ENCODE data around the gene DHX8.
"Not testable (repeated sequence)": the region's sequence is repeated elsewhere in the genome, so short reads cannot be mapped to it uniquely, and the experiment has no call there.

Gene DHX8

DNA sequence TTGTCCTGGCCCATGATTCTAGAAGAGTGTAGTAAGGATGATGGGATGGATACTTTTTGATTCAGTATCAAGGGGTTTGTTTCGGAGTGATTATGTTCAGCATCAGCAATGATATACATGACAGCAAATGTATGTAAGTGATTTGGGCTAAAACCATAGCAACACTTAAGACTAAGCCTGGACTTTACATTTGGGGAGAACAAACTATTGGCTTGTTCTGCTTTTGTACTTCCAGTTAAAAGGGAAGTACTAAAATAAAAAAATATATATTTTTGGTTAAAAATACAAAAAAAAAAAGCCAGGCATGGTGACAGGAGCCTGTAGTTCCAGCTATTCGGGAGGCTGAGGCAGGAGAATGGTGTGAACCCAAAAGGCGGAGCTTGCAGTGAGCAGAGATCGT, 20.5 kb upstream of the DHX8 start:
- no peak for DNase-seq

DNA sequence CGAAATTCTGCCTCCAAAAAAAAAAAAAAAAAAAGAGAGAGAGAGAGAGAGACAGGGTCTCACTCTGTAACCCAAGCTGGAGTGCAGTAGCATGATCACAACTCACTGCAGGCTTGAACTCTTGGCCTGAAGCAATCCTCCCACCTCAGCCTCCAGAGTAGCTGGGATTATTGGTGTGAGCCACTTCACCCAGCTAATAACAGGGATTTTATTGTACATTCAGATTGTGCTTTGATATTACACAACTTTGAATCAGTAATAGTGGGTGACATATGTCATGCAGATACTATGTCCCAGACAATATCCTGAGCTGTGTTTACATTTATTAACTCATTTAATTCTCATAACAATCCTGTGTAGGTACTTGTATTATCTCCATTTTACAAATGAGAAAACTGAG, 19.7 kb upstream of the DHX8 start:
- no peak for DNase-seq

DNA sequence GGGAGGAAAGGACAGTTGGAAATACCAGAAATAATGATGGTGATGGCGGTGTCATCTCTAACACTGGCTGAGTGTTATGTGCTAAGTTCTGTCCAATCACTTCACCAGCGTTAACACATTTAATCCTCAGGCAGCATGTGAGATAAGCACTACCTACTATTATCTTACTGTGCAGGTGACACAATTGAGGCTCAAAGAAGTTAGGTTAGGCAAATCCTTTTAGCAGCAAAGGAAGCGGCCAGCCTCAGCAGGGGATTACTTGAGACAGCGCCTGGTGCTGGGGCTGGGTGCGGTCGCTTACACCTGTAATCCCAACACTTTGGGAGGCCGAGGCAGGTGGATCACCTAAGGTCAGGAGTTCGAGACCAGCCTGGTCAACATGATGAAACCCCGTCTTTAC, 18.7 kb upstream of the DHX8 start:
- no peak for DNase-seq

DNA sequence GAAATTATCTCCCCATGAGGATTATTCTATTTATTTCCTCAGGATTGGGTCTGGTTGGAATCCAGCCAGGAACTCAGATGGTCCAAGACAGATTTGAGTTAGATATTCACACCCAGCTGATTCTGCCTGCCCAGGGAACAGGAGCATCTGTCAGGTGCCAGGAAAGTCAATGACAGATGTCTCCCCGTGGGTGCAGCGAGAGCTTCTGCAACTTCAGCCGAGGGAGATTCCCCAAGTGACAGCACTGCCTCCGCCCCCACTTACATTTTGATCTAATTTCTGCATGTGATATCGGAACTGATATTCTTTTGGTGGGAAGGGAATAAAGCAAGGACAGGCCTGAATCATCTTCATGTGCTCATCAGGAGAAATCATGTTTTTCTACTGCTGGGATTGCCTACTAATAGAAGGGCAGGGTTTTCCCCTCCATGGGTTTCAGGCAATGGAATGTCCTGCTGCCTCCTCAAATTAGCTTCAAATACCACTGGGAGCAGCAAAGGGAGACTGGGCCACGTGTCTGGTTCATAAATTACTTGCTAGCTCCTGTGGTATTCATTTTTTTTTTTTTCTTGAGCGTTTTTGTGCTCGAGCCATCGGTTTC, 15.7 kb upstream of the DHX8 start:
- DNase-seq, result no peak

DNA sequence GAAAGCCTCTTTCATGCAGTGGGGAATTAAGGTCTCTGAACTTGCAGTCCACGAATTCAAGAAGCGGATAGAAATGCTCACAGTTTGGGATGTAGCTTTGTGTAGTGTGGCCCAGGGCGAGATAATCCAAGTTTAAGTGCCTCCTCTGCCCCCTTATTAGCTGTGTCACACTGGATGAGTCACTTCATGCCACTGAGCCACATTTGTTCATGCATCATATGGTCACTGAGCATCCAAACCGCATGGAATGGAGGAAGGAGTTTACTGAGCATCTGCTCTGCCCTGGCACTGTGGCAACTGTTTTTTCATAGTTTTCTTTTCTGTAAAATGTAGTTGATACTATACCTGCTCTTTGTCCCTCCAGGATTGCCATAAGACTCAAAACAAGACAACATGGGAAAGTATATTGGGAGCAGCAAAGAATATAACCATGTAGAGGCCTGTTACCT, 15.1 kb upstream of the DHX8 start:
- no peak for DNase-seq

DNA sequence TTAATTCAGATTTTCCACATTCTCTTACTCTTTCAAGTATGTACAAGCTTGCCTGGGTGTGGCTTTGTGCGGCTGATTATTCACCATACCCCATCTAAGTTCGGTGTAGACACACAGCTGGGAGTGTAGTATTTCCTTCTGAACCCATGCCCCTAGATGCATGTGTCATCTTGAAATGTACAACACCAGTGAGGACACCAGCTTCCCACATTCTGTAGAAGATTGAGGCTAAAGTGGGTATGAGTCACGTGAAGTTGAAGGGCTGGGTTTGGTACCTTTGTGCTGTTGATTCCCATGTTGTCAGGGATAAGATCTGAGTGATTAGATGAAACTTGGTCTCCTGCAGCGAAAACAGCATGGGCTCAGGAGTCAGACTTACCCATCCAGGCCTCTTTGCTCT, 14.6 kb upstream of the DHX8 start:
- DNase-seq, result no peak

DNA sequence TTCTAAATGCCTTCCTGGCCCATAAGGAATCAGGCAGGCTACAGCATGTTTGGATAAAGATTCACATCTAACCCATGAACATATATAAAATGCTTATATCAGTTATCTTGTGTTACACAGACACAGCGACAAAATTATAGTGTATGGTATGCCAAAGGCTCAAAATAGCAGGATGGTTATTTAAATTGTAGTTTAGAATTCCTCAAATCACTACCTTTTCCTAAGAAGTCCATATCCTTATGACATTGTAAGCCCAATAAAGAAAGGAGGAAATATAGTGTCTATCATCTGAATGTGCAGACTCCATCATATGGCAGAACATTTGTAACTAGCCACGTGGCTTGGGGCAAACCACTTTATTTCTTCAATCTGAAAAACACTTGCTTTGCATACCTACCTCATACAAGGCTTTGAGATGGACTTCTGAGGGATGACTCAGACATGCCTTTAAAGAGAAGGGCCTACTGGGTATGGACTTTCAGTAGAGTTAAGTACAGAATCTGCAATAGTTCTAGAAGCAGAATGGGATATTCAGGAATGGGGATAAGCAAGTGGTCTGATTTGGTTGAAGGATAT, 12.1 kb upstream of the DHX8 start:
- no peak for DNase-seq

DNA sequence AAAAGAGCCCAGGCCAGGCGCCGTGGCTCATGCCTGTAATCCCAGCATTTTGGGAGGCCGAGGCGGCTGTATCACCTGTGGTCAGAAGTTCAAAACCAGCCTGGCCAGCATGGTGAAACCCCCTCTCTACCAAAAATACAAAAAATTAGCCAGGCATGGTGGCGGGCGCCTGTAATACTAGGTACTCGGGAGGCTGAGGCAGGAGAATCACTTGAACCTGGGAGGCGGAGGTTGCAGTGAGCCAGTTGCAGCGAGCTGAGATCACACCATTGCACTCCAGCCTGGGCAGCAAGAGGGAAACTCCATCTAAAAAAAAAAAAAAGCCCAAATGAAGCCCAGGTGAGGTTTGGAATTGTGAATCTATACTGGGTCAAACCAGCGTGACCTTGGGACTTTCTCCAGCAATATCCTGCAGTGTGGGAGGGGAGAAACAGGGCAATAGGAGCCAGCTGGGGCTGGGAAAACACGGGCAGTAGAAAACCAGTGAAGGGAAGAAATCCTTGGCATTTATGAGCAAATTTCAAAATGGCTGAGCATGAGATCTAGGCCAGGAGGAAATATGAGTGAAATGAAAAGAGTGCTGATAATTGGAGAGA, 8.2 kb upstream of the DHX8 start:
- DNase-seq, result no peak

DNA sequence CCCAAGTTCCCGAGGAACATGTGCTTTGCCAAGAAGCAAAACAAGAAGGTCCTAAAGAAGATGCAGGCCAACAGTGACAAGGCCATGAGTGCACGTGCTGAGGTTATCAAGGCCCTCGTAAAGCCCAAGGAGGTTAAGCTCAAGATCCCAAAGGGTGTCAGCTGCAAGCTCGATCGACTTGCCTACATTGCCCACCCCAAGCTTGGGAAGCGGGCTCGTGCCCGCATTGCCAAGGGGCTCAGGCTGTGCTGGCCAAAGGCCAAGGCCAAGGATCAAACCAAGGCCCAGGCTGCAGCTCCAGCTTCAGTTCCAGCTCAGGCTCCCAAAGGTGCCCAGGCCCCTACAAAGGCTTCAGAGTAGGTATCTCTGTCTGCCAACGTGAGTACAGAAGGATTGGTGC, 7.5 kb upstream of the DHX8 start:
- DNase-seq, result not testable (repeated sequence)

DNA sequence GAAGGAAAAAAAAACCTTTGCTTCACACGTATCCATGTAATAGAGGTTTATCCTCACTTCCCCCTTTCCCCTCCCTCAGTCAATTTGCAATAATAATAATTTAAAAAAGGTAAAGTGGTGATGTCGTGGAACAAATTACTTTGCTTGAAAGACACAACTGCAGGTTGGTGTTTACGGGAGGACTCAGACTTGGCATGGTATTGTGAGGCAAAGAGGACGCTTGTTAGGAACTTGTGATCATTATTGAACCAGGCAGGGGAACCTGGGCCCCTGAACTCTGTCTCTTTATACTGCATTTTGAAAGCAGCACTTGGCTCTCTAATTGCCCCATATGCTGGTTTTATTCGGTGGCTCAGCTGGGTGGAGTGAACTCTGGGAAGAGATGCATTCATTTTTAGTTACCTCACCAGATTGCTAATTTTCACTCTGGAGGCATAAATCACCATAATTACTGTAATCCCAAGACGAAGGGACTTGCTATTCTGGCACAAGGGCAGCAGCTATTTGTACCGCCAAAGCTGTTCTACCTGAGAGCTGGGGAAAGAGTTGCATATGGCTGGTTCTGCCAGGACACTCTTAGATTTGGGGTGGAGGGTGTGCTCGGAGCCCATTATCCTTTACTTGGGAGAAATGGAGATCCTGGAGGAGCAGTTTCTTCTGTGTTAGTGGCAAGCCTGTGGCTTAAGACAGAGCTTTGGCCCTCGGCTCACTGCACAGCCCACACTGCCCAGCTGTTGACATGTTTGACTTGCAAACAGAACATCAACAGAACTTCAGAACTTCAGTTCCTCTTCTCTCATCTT, 5.7 kb upstream of the DHX8 start:
- no peak for DNase-seq

DNA sequence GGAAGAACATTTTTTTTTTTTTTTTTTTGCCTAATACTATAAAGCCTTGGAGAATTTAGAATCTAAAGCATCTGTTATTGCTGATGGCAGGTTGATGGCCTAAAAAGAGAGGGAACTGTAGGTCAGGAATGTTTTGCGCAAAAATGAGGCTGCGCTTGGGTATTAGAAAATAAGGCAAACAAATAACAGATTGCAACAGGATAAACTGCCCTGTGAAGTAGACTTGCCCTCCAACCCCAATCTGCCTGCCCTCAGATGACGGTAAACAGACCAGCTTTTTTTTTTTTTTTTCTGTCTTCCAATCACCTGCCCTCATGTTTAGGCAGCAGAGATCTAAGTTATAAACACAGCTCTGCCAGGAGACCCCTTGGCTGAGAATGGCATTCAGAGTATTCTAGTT, 3.8 kb upstream of the DHX8 start:
- DNase-seq, result no peak

DNA sequence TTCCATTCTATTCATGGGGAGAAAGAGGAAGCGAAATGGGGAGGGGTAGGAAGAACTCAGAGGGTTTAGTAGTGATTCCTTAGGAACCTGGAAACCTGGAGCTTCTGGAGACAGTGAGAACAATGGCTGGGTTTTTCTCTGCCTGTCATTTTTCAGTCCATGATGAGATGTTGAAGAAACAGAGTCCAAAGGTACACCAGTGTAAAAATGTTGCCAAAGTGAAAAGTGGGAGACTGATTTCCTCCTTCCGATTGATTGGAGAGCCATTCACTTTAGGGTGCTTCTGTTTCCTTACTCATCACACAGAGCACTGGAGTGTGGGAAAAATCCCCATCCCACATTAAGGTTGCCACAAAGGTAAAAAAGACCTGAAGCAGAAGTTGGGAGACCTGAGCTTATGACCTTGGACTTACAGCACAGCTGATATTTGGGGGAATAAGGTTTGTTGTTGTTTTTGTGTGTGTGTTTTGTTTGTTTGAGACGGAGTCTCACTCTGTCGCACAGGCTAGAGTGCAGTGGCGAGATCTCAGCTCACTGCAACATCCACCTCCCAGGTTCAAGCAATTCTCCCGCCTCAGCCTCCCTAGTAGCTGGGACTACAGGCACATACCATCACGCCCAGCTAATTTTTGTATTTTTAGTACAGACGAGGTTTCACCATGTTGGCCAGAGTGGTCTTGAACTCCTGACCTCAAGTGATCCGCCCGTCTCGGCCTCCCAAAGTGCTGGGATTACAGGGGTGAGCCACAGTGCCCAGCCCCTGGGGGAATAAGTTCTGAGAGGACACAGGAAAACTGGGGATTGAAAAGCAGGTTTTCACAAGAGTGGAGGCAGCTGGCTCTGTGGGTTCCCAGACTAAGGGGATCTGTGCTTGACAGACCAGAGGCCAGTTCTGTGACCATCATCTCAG, 1.4 kb upstream of the DHX8 start:
- no peak for DNase-seq

DNA sequence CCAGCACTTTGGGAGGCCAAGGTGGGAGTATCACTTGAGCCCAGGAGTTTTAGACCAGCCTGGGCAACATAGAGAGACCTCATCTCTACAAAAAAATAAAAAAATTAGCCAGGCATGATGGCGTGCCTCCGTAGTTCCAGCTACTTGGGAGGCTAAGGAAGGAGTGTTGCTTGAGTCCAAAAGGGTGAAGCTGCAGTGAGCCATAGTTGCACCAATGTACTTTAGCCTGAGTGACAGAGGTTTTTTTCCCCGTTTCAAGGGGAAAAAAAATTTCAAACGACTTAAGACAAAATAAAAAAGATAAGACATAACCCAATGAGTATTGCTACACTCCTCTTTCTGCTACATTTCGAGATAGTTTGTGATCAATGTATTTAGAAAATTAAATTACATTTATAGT, 6.8 kb downstream of the DHX8 start:
- DNase-seq, result no peak

DNA sequence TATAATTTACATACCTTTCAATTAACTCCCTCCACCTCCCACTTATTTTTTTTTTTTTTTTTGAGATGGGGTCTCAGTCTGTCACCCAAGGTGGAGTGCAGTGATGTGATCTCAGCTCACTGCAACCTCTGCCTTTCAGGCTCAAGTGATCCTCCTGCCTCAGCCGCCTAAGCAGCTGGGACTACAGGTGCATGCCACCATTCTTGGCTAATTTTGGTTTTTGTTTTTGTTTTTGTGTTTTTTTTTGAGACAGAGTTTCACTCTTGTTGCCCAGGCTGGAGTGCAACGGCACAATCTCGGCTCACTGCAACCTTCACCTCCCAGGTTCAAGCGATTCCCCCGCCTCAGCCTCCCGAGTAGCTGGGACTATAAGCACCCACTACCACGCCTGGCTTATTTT, 25.7 kb downstream of the DHX8 start:
- DNase-seq, result not testable (repeated sequence)

DNA sequence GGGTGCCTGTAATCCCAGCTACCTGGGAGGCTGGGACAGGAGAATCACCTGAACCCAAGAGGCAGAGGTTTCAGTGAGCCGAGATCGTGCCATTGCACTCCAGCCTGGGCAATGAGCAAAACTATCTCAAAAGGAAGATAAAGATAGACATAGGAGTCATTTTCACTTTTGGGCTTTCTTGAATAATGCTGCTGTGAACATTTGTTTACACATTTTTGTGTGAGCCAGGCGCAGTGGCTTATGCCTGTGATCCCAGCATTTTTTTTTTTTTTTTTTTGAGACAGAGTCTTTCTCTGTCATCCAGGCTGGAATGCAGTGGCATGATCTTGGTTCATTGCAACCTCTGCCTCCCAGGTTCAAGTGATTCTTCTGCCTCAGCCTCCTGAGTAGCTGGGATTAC, 27.4 kb downstream of the DHX8 start:
- not testable (repeated sequence) for DNase-seq

DNA sequence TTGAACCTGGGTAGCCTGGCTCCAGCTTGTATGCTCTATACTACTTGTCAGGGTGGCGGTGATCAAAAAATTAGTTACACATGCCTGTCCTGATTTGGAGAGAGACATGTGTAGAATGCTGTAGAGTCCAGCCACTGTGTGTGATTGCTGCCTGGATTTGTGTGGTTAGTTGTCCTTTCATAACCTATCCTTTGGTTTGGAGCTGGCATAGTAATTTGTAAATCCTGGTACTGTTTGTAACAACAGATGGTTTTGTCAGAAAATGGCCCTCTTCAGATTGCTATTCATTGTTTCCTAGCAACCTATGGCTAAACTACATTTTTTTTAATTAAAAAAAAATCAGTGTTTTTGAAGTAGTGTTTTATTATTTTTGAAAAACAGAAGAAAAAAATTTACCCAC, 31.9 kb downstream of the DHX8 start:
- DNase-seq, result no peak

DNA sequence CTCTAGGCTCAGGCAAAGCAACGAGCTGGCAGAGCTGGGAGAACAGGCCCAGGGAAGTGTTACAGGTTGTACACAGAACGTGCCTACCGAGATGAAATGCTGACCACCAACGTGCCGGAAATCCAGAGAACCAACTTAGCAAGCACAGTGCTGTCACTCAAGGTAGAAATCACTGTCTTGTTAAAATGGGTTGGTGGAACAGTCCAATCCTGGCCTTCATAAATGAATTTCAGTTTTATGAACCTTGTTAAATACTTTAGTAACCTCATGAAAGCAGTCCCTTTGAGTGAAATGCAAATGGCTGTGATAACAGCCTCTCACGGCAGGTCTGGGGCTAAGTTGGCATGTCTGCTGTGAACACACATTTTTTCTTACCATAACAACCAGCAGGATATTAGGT, 33.4 kb downstream of the DHX8 start:
- no peak for DNase-seq

DNA sequence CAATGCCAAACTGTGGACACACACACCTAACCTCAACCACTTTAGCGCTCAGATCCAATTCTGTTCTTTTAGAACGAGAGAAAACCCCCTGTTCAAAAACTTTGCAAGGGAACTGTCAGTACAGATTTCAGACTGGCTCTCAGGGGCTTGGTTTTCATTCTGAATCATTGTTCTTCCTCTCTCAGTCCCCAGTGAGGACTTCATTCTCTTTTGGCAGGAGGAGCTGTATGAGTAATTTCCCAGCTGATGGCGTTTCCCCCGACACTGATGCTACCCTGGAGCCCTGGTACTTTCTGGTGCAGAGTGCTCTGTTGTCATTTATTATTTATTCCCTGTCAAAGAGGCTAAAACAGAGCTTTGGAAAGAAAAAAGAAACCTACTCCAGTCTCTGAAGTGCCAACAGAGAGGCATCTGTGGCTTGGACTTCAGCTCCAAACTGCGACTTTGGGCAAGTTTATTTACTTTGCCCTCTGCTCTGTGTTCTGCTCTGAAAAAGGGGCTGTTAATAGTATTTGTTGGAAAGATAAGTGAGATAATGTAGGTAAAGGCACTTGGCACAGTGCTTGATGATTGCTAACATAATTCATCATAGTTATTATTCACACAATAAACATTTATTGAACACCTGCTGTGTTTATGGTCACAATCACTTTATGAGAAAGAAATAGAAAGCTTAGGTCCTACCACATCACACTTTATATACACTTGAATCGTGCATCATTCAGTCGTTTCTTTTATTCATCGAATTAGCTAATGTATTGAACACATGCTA, 34.0 kb downstream of the DHX8 start:
- DNase-seq, result peak; percentile 30

DNA sequence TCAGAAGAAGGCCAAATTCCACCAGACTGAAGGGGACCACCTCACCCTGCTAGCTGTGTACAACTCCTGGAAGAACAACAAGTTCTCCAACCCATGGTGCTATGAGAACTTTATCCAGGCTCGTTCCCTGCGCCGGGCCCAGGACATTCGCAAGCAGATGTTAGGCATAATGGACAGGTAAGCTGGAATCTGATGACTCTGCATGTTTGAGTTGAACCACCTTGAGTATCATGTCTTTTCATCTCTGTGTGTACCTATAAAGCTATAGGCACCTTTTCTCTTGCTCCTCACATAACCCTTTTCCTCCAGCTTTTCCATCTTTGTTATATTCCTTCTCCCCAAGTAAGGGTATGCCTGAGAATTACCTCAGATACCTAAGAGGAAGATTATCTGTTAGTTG, 37.6 kb downstream of the DHX8 start:
- DNase-seq, result no peak

DNA sequence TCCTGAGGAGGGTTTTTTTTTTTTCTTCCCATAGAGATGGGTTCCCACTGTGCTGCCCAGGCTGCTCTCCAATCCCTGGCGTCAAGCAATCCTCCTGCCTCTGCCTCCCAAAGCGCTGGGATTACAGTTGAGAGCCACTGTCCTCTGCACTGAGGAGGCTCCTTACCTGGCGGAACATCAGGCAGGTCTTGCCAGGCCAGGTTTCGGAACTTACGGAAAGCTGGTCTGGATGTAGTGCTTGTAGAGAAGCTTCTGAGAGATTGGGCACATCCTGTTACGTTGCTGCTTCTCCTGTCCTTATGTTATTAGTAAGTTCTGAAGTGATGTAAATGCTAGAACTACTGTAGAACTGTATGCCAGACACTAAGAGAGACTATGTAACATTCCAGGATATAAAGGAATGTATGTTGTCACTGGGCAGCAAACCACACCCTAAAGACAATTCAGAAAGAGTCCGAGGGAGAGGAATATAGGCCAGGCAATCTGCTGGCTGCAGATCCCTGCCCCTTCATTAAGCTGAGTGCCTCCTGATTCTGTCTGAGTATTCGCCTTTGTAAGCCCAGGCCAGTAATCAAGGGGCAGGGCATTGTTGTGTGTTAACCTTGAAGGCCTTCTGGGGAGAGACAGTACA, 41.3 kb downstream of the DHX8 start:
- no peak for DNase-seq

DNA sequence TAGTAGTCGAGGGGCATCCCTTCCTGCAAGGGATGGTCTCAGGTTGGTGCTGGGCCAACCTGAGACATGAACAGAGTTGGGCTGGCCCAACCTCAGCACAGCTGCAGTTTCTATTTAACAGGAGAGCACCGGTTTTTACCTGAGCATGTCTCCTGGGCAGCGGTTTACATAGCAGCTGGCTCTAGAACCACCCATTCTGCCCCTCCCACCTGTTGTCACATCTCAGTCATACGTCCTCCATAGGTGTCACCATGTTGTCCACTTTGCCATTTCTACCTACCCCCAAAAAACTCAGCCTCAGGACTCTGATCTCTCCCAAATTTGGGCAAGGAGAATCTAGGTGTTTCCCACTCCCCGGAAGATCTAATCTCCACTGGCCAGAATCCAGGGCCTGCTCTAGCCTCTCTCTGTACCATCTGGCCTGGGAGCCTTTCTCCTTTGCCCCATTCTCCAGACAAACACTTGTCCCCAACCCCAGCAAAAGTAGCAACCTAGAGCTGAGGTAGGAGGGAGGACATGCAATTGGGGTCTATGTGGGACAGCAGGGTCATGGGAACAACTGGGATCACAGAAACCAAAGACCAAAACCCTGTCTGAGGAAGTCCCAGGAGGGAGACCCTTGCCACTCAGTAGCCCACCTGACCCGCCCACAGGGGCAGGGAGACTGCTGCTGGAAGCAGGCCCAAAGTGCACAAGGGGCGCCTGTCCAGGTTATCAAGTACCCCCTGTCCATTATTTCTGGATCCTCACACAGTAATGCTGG, 43.3 kb downstream of the DHX8 start:
- no peak for DNase-seq

Measured in NCI-H1105 treated with DMSO at 0.1 percent for 48 hours (cell line).